HT1080 (cell line): ENCODE results near the gene FNBP1. TPM values are rescaled to one million over a fixed set of nuclear protein-coding genes. Genes with fewer than 3 reads are reported as not detected.

Experiments
- small RNA-seq: library from RNA; depleted of rRNA; stranded (forward); fragments of <200 nt; gene quantifications from one replicate; pipeline ENCODE3, GENCODE V24; 2014
- total RNA-seq: library from RNA; depleted of rRNA; stranded (reverse); fragments of >200 nt; shearing (Covaris generic); gene quantifications from 2 replicates; pipeline ENCODE4 v1.2.3, GENCODE V29; 2014; rRNA removed

The FNBP1 gene
- total RNA-seq, 1 experiment from 2014 or later, result 18.4 TPM

Small RNAs within 50 kb of the gene (small RNA-seq; reads per million reads assigned to genes)
- gene MIR6855, result not detected

Other genes starting within 250 kb of the FNBP1 start
- gene TOR1B, start 240.0 kb downstream of the FNBP1 start, total RNA-seq, result 34.3 and 39.1 TPM in 2 replicates
- 55.1 and 75.2 TPM in 2 replicates for gene TOR1A, start 219.1 kb downstream of the FNBP1 start, total RNA-seq
- gene C9orf78, start 207.9 kb downstream of the FNBP1 start, total RNA-seq, result 86.5 and 101 TPM in 2 replicates
- 5.9 and 7.5 TPM in 2 replicates for gene USP20, start 207.7 kb downstream of the FNBP1 start, total RNA-seq
- 13.6 and 155 TPM in 2 replicates for gene GPR107, start 10.7 kb upstream of the FNBP1 start, total RNA-seq
- gene NCS1, start 129.2 kb upstream of the FNBP1 start, total RNA-seq, result 66.9 and 76.3 TPM in 2 replicates
- 0.23 and 0.48 TPM in 2 replicates for gene HMCN2, start 222.6 kb upstream of the FNBP1 start, total RNA-seq